Neural cell (in vitro differentiated cells): ENCODE measurements around the gene CLEC3B. TPM values are rescaled to one million over a fixed set of nuclear protein-coding genes. Genes with fewer than 3 reads are reported as not detected.

Experiments used
- H2AFZ ChIP-seq: fragments of 200-600, 300-800 bp; sonication (generic), shearing (Covaris generic); 2 replicates; pipeline ENCODE4 v1.6.0; 2014; ENCODE audit warnings: low read depth, mild to moderate bottlenecking, antibody characterized with exemption, low read length, moderate library complexity
- H3F3A ChIP-seq: fragments of 200-600 bp; shearing (Covaris generic); 2 replicates; pipeline ENCODE4 v1.6.1; 2016; ENCODE audit warnings: mild to moderate bottlenecking, moderate library complexity, mixed read lengths, antibody characterized with exemption, low read length; ENCODE audit not compliant: insufficient read depth, poor library complexity, severe bottlenecking
- H3K27ac ChIP-seq: fragments of 200-600, 300-800 bp; sonication (generic), shearing (Covaris generic); 2 replicates; pipeline ENCODE4 v1.5.1; 2014; ENCODE audit warnings: mild to moderate bottlenecking, low read length, moderate library complexity
- H3K27me3 ChIP-seq: fragments of 300-800, 200-600 bp; sonication (generic), shearing (Covaris generic); 2 replicates; pipeline ENCODE4 v1.6.0; 2014; ENCODE audit warnings: mild to moderate bottlenecking, low read depth, low read length, moderate library complexity; ENCODE audit not compliant: insufficient read depth
- H3K36me3 ChIP-seq: fragments of 300-800, 200-600 bp; sonication (generic), shearing (Covaris generic); 2 replicates; pipeline ENCODE4 v1.5.1; 2014; ENCODE audit warnings: mild to moderate bottlenecking, antibody characterized with exemption, low read length, moderate library complexity; ENCODE audit not compliant: insufficient read depth
- H3K4me2 ChIP-seq: fragments of 300-800, 200-600 bp; sonication (generic), shearing (Covaris generic); 2 replicates; pipeline ENCODE4 v1.6.0; 2014; ENCODE audit warnings: mild to moderate bottlenecking, low read length
- H3K4me3 ChIP-seq: fragments of 300-800, 200-600 bp; sonication (generic), shearing (Covaris generic); 2 replicates; pipeline ENCODE4 v1.5.1; 2014; ENCODE audit warnings: mild to moderate bottlenecking, low read length, moderate library complexity
- H3K79me2 ChIP-seq: fragments of 200-600 bp; shearing (Covaris generic); replicated peaks from 2 replicates; pipeline ENCODE4 v1.6.0; 2014; ENCODE audit warnings: mild to moderate bottlenecking, low read length, moderate library complexity; ENCODE audit not compliant: insufficient read depth
- H3K9ac ChIP-seq: fragments of 300-800, 200-600 bp; sonication (generic), shearing (Covaris generic); 2 replicates; pipeline ENCODE4 v1.6.1; 2016; ENCODE audit warnings: mild to moderate bottlenecking, low read length, mixed read lengths
- H3K9me2 ChIP-seq: fragments of 200-600 bp; shearing (Covaris generic); 2 replicates; pipeline ENCODE4 v1.6.1; 2016; ENCODE audit warnings: mild to moderate bottlenecking, low read length, mixed read lengths; ENCODE audit not compliant: insufficient read depth
- H3K9me3 ChIP-seq: fragments of 200-600, 300-800 bp; sonication (generic), shearing (Covaris generic); 2 replicates; pipeline ENCODE4 v1.6.1; 2016; ENCODE audit warnings: mild to moderate bottlenecking, mixed run types, low read length, moderate library complexity, mixed read lengths
- H4K20me1 ChIP-seq: fragments of 200-600 bp; shearing (Covaris generic); 2 replicates; pipeline ENCODE4 v1.6.1; 2016; ENCODE audit warnings: mild to moderate bottlenecking, mixed run types; ENCODE audit not compliant: insufficient read depth
- EP300 ChIP-seq: fragments of 450-650 bp; conservative IDR thresholded peaks from 2 replicates; pipeline ENCODE4 v1.6.1; 2014; ENCODE audit warnings: antibody characterized with exemption, mild to moderate bottlenecking, moderate library complexity; ENCODE audit not compliant: poor library complexity, severe bottlenecking
- EZH2 ChIP-seq: fragments of 200-600, 300-800 bp; shearing (Covaris generic), sonication (generic); IDR thresholded peaks from 2 replicates; pipeline ENCODE4 v1.6.1; 2014; ENCODE audit warnings: antibody characterized with exemption, low read length, borderline replicate concordance, mild to moderate bottlenecking; ENCODE audit not compliant: insufficient read depth, poor library complexity, severe bottlenecking
- MXI1 ChIP-seq: fragments of 450-650 bp; conservative IDR thresholded peaks from 2 replicates; pipeline ENCODE4 v1.6.1; 2014; ENCODE audit warnings: antibody characterized with exemption, mild to moderate bottlenecking; ENCODE audit not compliant: poor library complexity, severe bottlenecking
- POLR2AphosphoS5 ChIP-seq: IDR thresholded peaks from 2 replicates; pipeline ENCODE4 v1.6.1; 2012
- RAD21 ChIP-seq: fragments of 450-650 bp; conservative IDR thresholded peaks from 2 replicates; pipeline ENCODE4 v1.6.1; 2014; ENCODE audit warnings: antibody characterized with exemption, mild to moderate bottlenecking, moderate library complexity
- SMC3 ChIP-seq: fragments of 450-650 bp; conservative IDR thresholded peaks from 2 replicates; pipeline ENCODE4 v1.6.1; 2014; ENCODE audit warnings: antibody characterized with exemption, mild to moderate bottlenecking, moderate library complexity; ENCODE audit not compliant: poor library complexity
- TAF1 ChIP-seq: IDR thresholded peaks from 2 replicates; pipeline ENCODE4 v1.6.1; 2012; ENCODE audit warnings: low read depth
- polyA plus RNA-seq: library from polyadenylated mRNA; depleted of rRNA; stranded (reverse); fragments of >200 nt; gene quantifications from 2 replicates; pipeline ENCODE4 v1.2.3, GENCODE V29; 2014
- TF ChIP-seq, protein P1 (sequence below): IDR thresholded peaks from 2 replicates; pipeline ENCODE4 v1.6.1; 2012; ENCODE audit warnings: borderline replicate concordance
- TF ChIP-seq, protein P2 (sequence below): fragments of 450-650 bp; IDR thresholded peaks from 2 replicates; pipeline ENCODE4 v1.5.1; 2014; ENCODE audit warnings: antibody characterized with exemption, mild to moderate bottlenecking, moderate library complexity; ENCODE audit not compliant: poor library complexity, severe bottlenecking

Gene CLEC3B
- polyA plus RNA-seq, 1 donor from 2014 or later = 2.6 TPM

DNA sequence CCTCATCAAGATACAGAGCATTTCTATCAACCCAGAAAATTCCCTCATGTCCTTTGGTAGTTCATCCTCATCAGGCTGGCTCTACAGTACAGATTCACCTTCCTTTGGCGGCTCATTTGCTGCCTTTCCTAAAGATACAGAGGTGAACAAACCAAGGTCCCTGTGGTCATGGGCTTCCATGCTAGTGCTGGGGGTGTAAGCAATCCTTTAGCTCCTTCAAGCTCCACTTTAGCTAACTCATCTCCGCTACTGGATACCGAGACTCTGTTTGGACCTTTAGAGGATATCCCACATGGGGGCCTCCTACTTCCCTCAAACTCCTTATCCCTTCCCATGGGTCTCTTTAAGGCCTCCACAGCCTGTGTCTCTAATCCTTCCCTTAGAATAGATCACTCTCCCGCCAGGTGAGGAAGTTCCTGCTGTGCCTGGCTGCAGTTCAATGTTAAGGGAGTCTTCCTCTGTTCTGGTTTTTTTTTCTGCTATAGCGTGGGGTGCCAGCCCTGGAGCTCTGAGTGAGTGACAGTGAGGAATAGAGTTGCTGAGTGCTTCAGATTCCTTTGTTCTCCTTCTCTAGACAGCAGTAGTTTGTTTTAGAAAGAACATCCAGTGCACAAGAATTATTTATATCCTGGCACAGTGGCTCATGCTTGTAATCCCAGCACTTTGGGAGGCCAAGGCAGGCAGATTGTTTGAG, 30.7 kb downstream of the CLEC3B start:
- Histone ChIP-seq H3K27me3 (no peaks in the 10 kb centered on the region), H3K9ac (no peak overlapping the region), H3K9me2 (no peaks in the 10 kb centered on the region), H2AFZ (no peak overlapping the region), H3K4me3 (no peak overlapping the region), H3F3A (no peaks in the 10 kb centered on the region), H3K27ac (no peak overlapping the region), H3K36me3 (no peaks in the 10 kb centered on the region), H3K4me2 (no peak overlapping the region), H4K20me1 (no peaks in the 10 kb centered on the region), H3K79me2 (no peaks in the 10 kb centered on the region), H3K9me3 (no peaks in the 10 kb centered on the region)
- TF ChIP-seq TAF1 = no peak
- TF ChIP-seq EP300 = no peak
- TF ChIP-seq POLR2AphosphoS5 = no peak
- TF ChIP-seq EZH2 = no peak
- no peak for TF ChIP-seq RAD21
- TF ChIP-seq MXI1 = no peak
- TF ChIP-seq SMC3 = no peak
- TF ChIP-seq, protein P1, sequence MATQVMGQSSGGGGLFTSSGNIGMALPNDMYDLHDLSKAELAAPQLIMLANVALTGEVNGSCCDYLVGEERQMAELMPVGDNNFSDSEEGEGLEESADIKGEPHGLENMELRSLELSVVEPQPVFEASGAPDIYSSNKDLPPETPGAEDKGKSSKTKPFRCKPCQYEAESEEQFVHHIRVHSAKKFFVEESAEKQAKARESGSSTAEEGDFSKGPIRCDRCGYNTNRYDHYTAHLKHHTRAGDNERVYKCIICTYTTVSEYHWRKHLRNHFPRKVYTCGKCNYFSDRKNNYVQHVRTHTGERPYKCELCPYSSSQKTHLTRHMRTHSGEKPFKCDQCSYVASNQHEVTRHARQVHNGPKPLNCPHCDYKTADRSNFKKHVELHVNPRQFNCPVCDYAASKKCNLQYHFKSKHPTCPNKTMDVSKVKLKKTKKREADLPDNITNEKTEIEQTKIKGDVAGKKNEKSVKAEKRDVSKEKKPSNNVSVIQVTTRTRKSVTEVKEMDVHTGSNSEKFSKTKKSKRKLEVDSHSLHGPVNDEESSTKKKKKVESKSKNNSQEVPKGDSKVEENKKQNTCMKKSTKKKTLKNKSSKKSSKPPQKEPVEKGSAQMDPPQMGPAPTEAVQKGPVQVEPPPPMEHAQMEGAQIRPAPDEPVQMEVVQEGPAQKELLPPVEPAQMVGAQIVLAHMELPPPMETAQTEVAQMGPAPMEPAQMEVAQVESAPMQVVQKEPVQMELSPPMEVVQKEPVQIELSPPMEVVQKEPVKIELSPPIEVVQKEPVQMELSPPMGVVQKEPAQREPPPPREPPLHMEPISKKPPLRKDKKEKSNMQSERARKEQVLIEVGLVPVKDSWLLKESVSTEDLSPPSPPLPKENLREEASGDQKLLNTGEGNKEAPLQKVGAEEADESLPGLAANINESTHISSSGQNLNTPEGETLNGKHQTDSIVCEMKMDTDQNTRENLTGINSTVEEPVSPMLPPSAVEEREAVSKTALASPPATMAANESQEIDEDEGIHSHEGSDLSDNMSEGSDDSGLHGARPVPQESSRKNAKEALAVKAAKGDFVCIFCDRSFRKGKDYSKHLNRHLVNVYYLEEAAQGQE = no peak
- TF ChIP-seq, protein P2, sequence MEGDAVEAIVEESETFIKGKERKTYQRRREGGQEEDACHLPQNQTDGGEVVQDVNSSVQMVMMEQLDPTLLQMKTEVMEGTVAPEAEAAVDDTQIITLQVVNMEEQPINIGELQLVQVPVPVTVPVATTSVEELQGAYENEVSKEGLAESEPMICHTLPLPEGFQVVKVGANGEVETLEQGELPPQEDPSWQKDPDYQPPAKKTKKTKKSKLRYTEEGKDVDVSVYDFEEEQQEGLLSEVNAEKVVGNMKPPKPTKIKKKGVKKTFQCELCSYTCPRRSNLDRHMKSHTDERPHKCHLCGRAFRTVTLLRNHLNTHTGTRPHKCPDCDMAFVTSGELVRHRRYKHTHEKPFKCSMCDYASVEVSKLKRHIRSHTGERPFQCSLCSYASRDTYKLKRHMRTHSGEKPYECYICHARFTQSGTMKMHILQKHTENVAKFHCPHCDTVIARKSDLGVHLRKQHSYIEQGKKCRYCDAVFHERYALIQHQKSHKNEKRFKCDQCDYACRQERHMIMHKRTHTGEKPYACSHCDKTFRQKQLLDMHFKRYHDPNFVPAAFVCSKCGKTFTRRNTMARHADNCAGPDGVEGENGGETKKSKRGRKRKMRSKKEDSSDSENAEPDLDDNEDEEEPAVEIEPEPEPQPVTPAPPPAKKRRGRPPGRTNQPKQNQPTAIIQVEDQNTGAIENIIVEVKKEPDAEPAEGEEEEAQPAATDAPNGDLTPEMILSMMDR = no peak

DNA sequence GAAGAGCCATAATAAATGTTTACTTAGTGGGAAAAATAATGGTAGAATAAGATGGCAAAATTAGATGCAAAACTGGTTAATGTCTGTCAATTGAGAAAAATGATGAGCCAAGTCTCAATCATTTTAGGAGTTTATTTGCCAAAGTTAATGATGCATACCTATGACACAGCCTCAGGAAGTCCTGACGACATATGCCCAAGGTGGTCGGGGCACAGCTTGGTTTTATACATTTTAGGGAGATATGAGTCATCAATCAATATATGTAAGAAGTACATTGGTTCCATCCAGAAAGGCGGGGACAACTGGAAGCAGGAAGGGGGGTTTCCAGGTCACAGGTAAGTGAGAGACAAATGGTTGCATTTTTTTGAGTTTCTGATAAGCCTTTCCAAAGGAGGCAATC, 31.5 kb downstream of the CLEC3B start:
- Histone ChIP-seq H3K4me2 (no peak overlapping the region), H3K9me3 (no peaks in the 10 kb centered on the region), H3F3A (no peaks in the 10 kb centered on the region), H3K79me2 (no peaks in the 10 kb centered on the region), H2AFZ (no peak overlapping the region), H3K27ac (no peak overlapping the region), H3K9ac (no peak overlapping the region), H3K36me3 (no peaks in the 10 kb centered on the region), H3K27me3 (no peaks in the 10 kb centered on the region), H4K20me1 (no peaks in the 10 kb centered on the region), H3K9me2 (no peaks in the 10 kb centered on the region), H3K4me3 (no peak overlapping the region)
- TF ChIP-seq RAD21 (no peak), SMC3 (no peak), EZH2 (no peak), MXI1 (no peak), TAF1 (no peak)
- TF ChIP-seq, protein P1 = no peak
- TF ChIP-seq, protein P2 = no peak
